ENCODE measurements around the gene NRXN3. TPM values are rescaled to one million over a fixed set of nuclear protein-coding genes. Genes with fewer than 3 reads are reported as not detected.

NRXN3 gene
- total RNA-seq, 1 experiment from 2014 or later, result 1.1 TPM

- no peak for TF ChIP-seq EZH2phosphoT487 (IDR thresholded peaks at IDR 0.05; ENCODE audit: borderline replicate concordance, low read length)
- TF ChIP-seq EZH2 (IDR thresholded peaks at IDR 0.05; ENCODE audit: low read length, unreplicated experiment), result no peak
- TF ChIP-seq CTCF (conservative IDR thresholded peaks at IDR 0.05; ENCODE audit: low read depth, low read length), result no peak
- DNase-seq, result no peak
- Histone ChIP-seq H2AFZ (ENCODE audit: low read length) (no peak overlapping the region), H3K27ac (ENCODE audit: low read length) (no peak overlapping the region), H3K27me3 (ENCODE audit: low read length) (no peaks in the 10 kb centered on the region), H3K4me2 (ENCODE audit: low read length) (no peak overlapping the region), H3F3A (ENCODE audit: low read length, unreplicated experiment) (no peaks in the 10 kb centered on the region), H3K4me1 (ENCODE audit: insufficient read depth, low read length) (peaks cover under 1% of the 10 kb centered on the region; the same call in 1 of the 2 replicates), H3K9me2 (replicated peaks; ENCODE audit: low read length) (no peaks in the 10 kb centered on the region), H3K9me3 (ENCODE audit: low read length) (no peaks in the 10 kb centered on the region), H4K20me1 (ENCODE audit: low read length) (no peaks in the 10 kb centered on the region), H3K36me3 (ENCODE audit: low read depth, low read length) (no peaks in the 10 kb centered on the region), H3K79me2 (ENCODE audit: low read length) (no peaks in the 10 kb centered on the region), H3K4me3 (ENCODE audit: low read length) (no peak overlapping the region), H3K9ac (ENCODE audit: low read length) (no peak overlapping the region)
- intact Hi-C loops (cut with micrococcal nuclease), result no loop called here
- POLR2A ChIA-PET (ENCODE audit: unreplicated experiment), result no interaction called here
- ATAC-seq, result no peak
- CTCF ChIA-PET, result no interaction called here
- no TSS peak for BruUV-seq (replicated peaks)
Measured at GRCh38 chr14:79549515-79549914, 1379.3 kb downstream of the NRXN3 start.

- H3K79me2 ChIP-seq (ENCODE audit: low read length), result no peaks in the 10 kb centered on the region
- no peak for ATAC-seq
- POLR2A ChIA-PET (ENCODE audit: unreplicated experiment), result no interaction called here
- H3K27me3 ChIP-seq (ENCODE audit: low read length), result no peaks in the 10 kb centered on the region
- no peaks in the 10 kb centered on the region for H3K36me3 ChIP-seq (ENCODE audit: low read depth, low read length)
- H3F3A ChIP-seq (ENCODE audit: low read length, unreplicated experiment), result no peaks in the 10 kb centered on the region
- H4K20me1 ChIP-seq (ENCODE audit: low read length), result no peaks in the 10 kb centered on the region
- H3K27ac ChIP-seq (ENCODE audit: low read length), result no peak overlapping the region
- no TSS peak for BruUV-seq (replicated peaks)
- no peak overlapping the region for H3K4me2 ChIP-seq (ENCODE audit: low read length)
- H3K9me2 ChIP-seq (replicated peaks; ENCODE audit: low read length), result no peaks in the 10 kb centered on the region
- CTCF ChIA-PET, result no interaction called here
- H2AFZ ChIP-seq (ENCODE audit: low read length), result no peak overlapping the region
- H3K4me1 ChIP-seq (ENCODE audit: insufficient read depth, low read length), result no peaks in the 10 kb centered on the region
- DNase-seq, result no peak
- no peaks in the 10 kb centered on the region for H3K9me3 ChIP-seq (ENCODE audit: low read length)
- no peak for TF ChIP-seq EZH2 (IDR thresholded peaks at IDR 0.05; ENCODE audit: low read length, unreplicated experiment)
- no peak for TF ChIP-seq EZH2phosphoT487 (IDR thresholded peaks at IDR 0.05; ENCODE audit: borderline replicate concordance, low read length)
- no peak for TF ChIP-seq CTCF (conservative IDR thresholded peaks at IDR 0.05; ENCODE audit: low read depth, low read length)
- H3K4me3 ChIP-seq (ENCODE audit: low read length), result no peak overlapping the region
- H3K9ac ChIP-seq (ENCODE audit: low read length), result no peak overlapping the region
- intact Hi-C loops (cut with micrococcal nuclease), result no loop called here
Measured at GRCh38 chr14:79551523-79551922, 1381.3 kb downstream of the NRXN3 start.

GRCh38 chr14:79552778-79553177, 1382.6 kb downstream of the NRXN3 start:
- POLR2A ChIA-PET (ENCODE audit: unreplicated experiment), result no interaction called here
- H3F3A ChIP-seq (ENCODE audit: low read length, unreplicated experiment), result no peaks in the 10 kb centered on the region
- TF ChIP-seq EZH2phosphoT487 (IDR thresholded peaks at IDR 0.05; ENCODE audit: borderline replicate concordance, low read length) (no peak), EZH2 (IDR thresholded peaks at IDR 0.05; ENCODE audit: low read length, unreplicated experiment) (no peak), CTCF (conservative IDR thresholded peaks at IDR 0.05; ENCODE audit: low read depth, low read length) (no peak)
- no peaks in the 10 kb centered on the region for H3K9me3 ChIP-seq (ENCODE audit: low read length)
- no peak overlapping the region for H3K4me2 ChIP-seq (ENCODE audit: low read length)
- H3K27me3 ChIP-seq (ENCODE audit: low read length), result no peaks in the 10 kb centered on the region
- intact Hi-C loops (cut with micrococcal nuclease), result no loop called here
- no peaks in the 10 kb centered on the region for H3K79me2 ChIP-seq (ENCODE audit: low read length)
- no peak overlapping the region for H3K27ac ChIP-seq (ENCODE audit: low read length)
- CTCF ChIA-PET, result no interaction called here
- no peak overlapping the region for H2AFZ ChIP-seq (ENCODE audit: low read length)
- BruUV-seq (replicated peaks), result no TSS peak
- no peaks in the 10 kb centered on the region for H4K20me1 ChIP-seq (ENCODE audit: low read length)
- H3K36me3 ChIP-seq (ENCODE audit: low read depth, low read length), result no peaks in the 10 kb centered on the region
- H3K9ac ChIP-seq (ENCODE audit: low read length), result no peak overlapping the region
- DNase-seq, result peak; percentile 27
- no peaks in the 10 kb centered on the region for H3K4me1 ChIP-seq (ENCODE audit: insufficient read depth, low read length)
- no peak overlapping the region for H3K4me3 ChIP-seq (ENCODE audit: low read length)
- 0 out of 2 replicates have a peak, but pooled peaks have one; percentile 37 for ATAC-seq
- no peaks in the 10 kb centered on the region for H3K9me2 ChIP-seq (replicated peaks; ENCODE audit: low read length)
